Measurements from ENCODE around the gene CPSF2.
"Not testable (repeated sequence)": the region's sequence is repeated elsewhere in the genome, so short reads cannot be mapped to it uniquely, and the experiment has no call there.

DNA sequence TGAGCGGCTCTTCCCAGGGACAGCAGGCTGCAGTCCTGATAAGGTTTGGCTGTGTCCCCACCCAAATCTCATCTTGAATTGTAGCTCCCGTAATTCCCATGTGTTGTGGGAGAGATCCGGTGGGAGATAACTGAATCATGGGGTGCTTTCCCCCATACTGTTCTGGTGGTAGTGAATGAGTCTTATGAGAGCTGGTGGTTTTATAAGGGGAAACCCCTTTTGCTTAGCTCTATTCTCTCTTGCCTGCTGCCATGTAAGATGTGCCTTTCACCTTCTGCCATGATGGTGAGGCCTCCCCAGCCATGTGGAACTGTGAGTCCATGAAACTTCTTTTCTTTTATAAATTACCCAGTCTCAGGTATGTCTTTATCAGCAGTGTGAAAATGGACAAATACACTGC lies 91.4 kb downstream of the CPSF2 start:
- TF ChIP-seq, protein P1, sequence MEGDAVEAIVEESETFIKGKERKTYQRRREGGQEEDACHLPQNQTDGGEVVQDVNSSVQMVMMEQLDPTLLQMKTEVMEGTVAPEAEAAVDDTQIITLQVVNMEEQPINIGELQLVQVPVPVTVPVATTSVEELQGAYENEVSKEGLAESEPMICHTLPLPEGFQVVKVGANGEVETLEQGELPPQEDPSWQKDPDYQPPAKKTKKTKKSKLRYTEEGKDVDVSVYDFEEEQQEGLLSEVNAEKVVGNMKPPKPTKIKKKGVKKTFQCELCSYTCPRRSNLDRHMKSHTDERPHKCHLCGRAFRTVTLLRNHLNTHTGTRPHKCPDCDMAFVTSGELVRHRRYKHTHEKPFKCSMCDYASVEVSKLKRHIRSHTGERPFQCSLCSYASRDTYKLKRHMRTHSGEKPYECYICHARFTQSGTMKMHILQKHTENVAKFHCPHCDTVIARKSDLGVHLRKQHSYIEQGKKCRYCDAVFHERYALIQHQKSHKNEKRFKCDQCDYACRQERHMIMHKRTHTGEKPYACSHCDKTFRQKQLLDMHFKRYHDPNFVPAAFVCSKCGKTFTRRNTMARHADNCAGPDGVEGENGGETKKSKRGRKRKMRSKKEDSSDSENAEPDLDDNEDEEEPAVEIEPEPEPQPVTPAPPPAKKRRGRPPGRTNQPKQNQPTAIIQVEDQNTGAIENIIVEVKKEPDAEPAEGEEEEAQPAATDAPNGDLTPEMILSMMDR (IDR thresholded peaks at IDR 0.05; ENCODE audit: low read depth, low read length, poor library complexity, severe bottlenecking), result not testable (repeated sequence)
- not testable (repeated sequence) for TF ChIP-seq EZH2phosphoT487 (IDR thresholded peaks at IDR 0.05; ENCODE audit: borderline replicate concordance, low read length)
